H9 (cell line): Measurements from ENCODE around the gene TENM3. TPM values are rescaled to one million over a fixed set of nuclear protein-coding genes. Genes with fewer than 3 reads are reported as not detected.

Experiments
- DNase-seq: peaks from one replicate; pipeline ENCODE4 v3.0.0-alpha.2; 2017
- H2AFZ ChIP-seq: one replicate; pipeline ENCODE4 v1.6.1; 2013; ENCODE audit warnings: mild to moderate bottlenecking, low read length, control low read depth, moderate library complexity
- H2AK5ac ChIP-seq: 2 replicates; pipeline ENCODE4 v1.6.1; 2013; ENCODE audit warnings: low read length, control low read depth, mixed read lengths; ENCODE audit not compliant: insufficient read length
- H2BK120ac ChIP-seq: one replicate; pipeline ENCODE4 v1.6.1; 2013; ENCODE audit warnings: low read depth, mild to moderate bottlenecking, low read length, control low read depth, inconsistent platforms; ENCODE audit not compliant: poor library complexity, severe bottlenecking
- H2BK12ac ChIP-seq: 2 replicates; pipeline ENCODE4 v1.6.1; 2013; ENCODE audit warnings: low read length, control low read depth, mixed read lengths, low read depth; ENCODE audit not compliant: insufficient read length
- H2BK15ac ChIP-seq: 2 replicates; pipeline ENCODE4 v1.6.1; 2013; ENCODE audit warnings: low read depth, low read length, control low read depth
- H2BK20ac ChIP-seq: one replicate; pipeline ENCODE4 v1.6.1; 2013; ENCODE audit warnings: low read depth, mild to moderate bottlenecking, low read length, control low read depth, inconsistent platforms; ENCODE audit not compliant: poor library complexity, severe bottlenecking
- H2BK5ac ChIP-seq: 2 replicates; pipeline ENCODE4 v1.6.1; 2013; ENCODE audit warnings: low read length, control low read depth, mixed read lengths; ENCODE audit not compliant: insufficient read length
- H3K14ac ChIP-seq: 2 replicates; pipeline ENCODE4 v1.6.1; 2013; ENCODE audit warnings: low read length, control low read depth; ENCODE audit not compliant: insufficient read depth
- H3K18ac ChIP-seq: 2 replicates; pipeline ENCODE4 v1.6.1; 2013; ENCODE audit warnings: low read depth, mild to moderate bottlenecking, mixed read lengths, low read length, control low read depth; ENCODE audit not compliant: insufficient read length
- H3K23ac ChIP-seq: 2 replicates; pipeline ENCODE4 v1.6.1; 2013; ENCODE audit warnings: low read length, control low read depth, mixed read lengths, low read depth; ENCODE audit not compliant: insufficient read length
- H3K23me2 ChIP-seq: 2 replicates; pipeline ENCODE4 v1.6.1; 2013; ENCODE audit warnings: low read depth, mild to moderate bottlenecking, mixed read lengths, low read length, control low read depth; ENCODE audit not compliant: insufficient read length, poor library complexity, severe bottlenecking
- H3K27ac ChIP-seq: 2 replicates; pipeline ENCODE4 v1.5.1; 2013; ENCODE audit warnings: low read length, control low read depth, mixed read lengths, low read depth; ENCODE audit not compliant: insufficient read length
- H3K27me3 ChIP-seq: 2 replicates; pipeline ENCODE4 v1.6.1; 2013; ENCODE audit warnings: low read length, control low read depth, inconsistent platforms; ENCODE audit not compliant: insufficient read depth
- H3K4ac ChIP-seq: 2 replicates; pipeline ENCODE4 v1.6.1; 2013; ENCODE audit warnings: low read depth, mild to moderate bottlenecking, control low read depth, inconsistent platforms, low read length, moderate library complexity
- H3K4me1 ChIP-seq: 2 replicates; pipeline ENCODE4 v1.6.1; 2013; ENCODE audit warnings: low read length, control low read depth, inconsistent platforms; ENCODE audit not compliant: insufficient read depth
- H3K4me2 ChIP-seq: 2 replicates; pipeline ENCODE4 v1.6.1; 2013; ENCODE audit warnings: low read length, control low read depth, mixed read lengths; ENCODE audit not compliant: insufficient read length, insufficient read depth
- H3K56ac ChIP-seq: 2 replicates; pipeline ENCODE4 v1.6.1; 2013; ENCODE audit warnings: low read depth, mild to moderate bottlenecking, mixed read lengths, low read length, control low read depth; ENCODE audit not compliant: insufficient read length
- H3K79me1 ChIP-seq: 2 replicates; pipeline ENCODE4 v1.6.1; 2013; ENCODE audit warnings: low read depth, mild to moderate bottlenecking, moderate library complexity, low read length, control low read depth, inconsistent platforms; ENCODE audit not compliant: insufficient read depth, poor library complexity, severe bottlenecking
- H3K79me2 ChIP-seq: 2 replicates; pipeline ENCODE4 v1.6.1; 2013; ENCODE audit warnings: low read length, control low read depth, inconsistent platforms; ENCODE audit not compliant: insufficient read depth
- H3K9ac ChIP-seq: 2 replicates; pipeline ENCODE4 v1.6.1; 2013; ENCODE audit warnings: low read length, control low read depth, mixed read lengths; ENCODE audit not compliant: insufficient read length; ENCODE audit errors: extremely low read depth
- H3K9me3 ChIP-seq: one replicate; pipeline ENCODE4 v1.6.1; 2013; ENCODE audit warnings: low read depth, low read length, inconsistent platforms; ENCODE audit not compliant: control insufficient read depth
- H3T11ph ChIP-seq: one replicate; pipeline ENCODE4 v1.6.1; 2013; ENCODE audit warnings: mild to moderate bottlenecking, low read length, control low read depth, inconsistent platforms
- H4K20me1 ChIP-seq: one replicate; pipeline ENCODE4 v1.6.1; 2013; ENCODE audit not compliant: control insufficient read depth, insufficient read length, insufficient read depth
- H4K5ac ChIP-seq: 2 replicates; pipeline ENCODE4 v1.6.1; 2013; ENCODE audit warnings: low read depth, mild to moderate bottlenecking, mixed read lengths, low read length, control low read depth; ENCODE audit not compliant: insufficient read length
- H4K8ac ChIP-seq: replicated peaks from 2 replicates; pipeline ENCODE4 v1.6.1; 2013; ENCODE audit warnings: low read length, control low read depth, mixed read lengths, low read depth; ENCODE audit not compliant: insufficient read length
- H4K91ac ChIP-seq: 2 replicates; pipeline ENCODE4 v1.6.1; 2013; ENCODE audit warnings: low read depth, mild to moderate bottlenecking, moderate library complexity, mixed read lengths, low read length, control low read depth; ENCODE audit not compliant: insufficient read length
- H3K27ac Mint-ChIP-seq, 3 experiments: 2 replicates in 2 of 3; 3 replicates in 1 of 3; pipeline ENCODE4 v1.8.0; 2020 to 2021; ENCODE audit warnings: mixed read lengths in 3 of 3, mild to moderate bottlenecking in 1 of 3, moderate library complexity in 1 of 3
- H3K27me3 Mint-ChIP-seq: 2 replicates; pipeline ENCODE4 v1.8.0; 2021; ENCODE audit warnings: low read depth, mild to moderate bottlenecking, moderate library complexity, mixed read lengths
- H3K36me3 Mint-ChIP-seq, 3 experiments: 2 replicates in 2 of 3; 3 replicates in 1 of 3; pipeline ENCODE4 v1.8.0; 2020 to 2021; ENCODE audit warnings: low read depth in 3 of 3, mixed read lengths in 3 of 3; ENCODE audit not compliant: insufficient read depth in 1 of 3
- H3K4me1 Mint-ChIP-seq, 2 experiments: 2 replicates each; pipeline ENCODE4 v1.8.0; 2020; ENCODE audit warnings: mixed read lengths in 2 of 2
- H3K4me3 Mint-ChIP-seq, 2 experiments: 2 replicates in 1 of 2; 3 replicates in 1 of 2; pipeline ENCODE4 v1.8.0; 2020 to 2021; ENCODE audit warnings: mild to moderate bottlenecking in 2 of 2, mixed read lengths in 2 of 2, moderate library complexity in 1 of 2
- H3K9me3 Mint-ChIP-seq, 2 experiments: 2 replicates in 1 of 2; 3 replicates in 1 of 2; pipeline ENCODE4 v1.8.0; 2020; ENCODE audit warnings: mild to moderate bottlenecking in 2 of 2, mixed read lengths in 2 of 2, moderate library complexity in 1 of 2
- WGBS: extraction: QIAGEN DNeasy Blood & Tissue Kit; methylation state at CpG from one replicate; pipeline ENCODE4 v1.1.7; 2013; ENCODE audit warnings: missing lambda C conversion rate, low lambda C conversion rate, mixed read lengths; ENCODE audit not compliant: insufficient read length; ENCODE audit errors: extremely low coverage; 5-methylcytosine and 5-hydroxymethylcytosine counted together
- total RNA-seq: library from RNA; stranded (reverse); gene quantifications from 2 replicates; pipeline ENCODE4 v1.2.1, GENCODE V29; 2021
- TF ChIP-seq, protein P1 (sequence below): fragments of 200-600 bp; sonication (generic); conservative IDR thresholded peaks from 3 replicates; pipeline ENCODE4 v1.8.0; 2021; ENCODE audit warnings: antibody characterized with exemption, mild to moderate bottlenecking

TENM3 gene
- total RNA-seq, 1 experiment from 2014 or later, result 49.6 TPM

DNA sequence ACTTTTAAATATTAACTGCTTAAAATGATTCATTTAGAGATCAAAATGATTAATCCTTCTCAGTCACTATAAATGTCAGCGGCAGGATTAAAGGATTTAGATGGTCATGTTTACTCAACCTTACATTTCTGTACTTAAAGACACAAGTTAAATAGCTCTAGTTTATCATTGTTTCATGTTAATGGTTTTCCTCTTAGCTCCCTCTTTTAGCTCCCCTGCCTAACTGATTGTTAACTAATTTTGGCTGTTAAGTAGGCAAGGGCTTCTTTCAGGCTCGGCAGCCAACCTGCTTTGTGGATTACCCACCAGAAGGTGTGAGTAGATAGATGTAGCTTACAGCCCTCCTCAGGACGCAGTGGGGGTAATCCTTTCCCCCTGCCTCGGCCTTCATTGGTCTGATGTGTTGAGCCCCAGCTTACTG, 96.0 kb downstream of the TENM3 start:
- H2BK120ac ChIP-seq, result no peak overlapping the region
- DNase-seq, result peak; percentile 48
- H2BK15ac ChIP-seq, result no peak overlapping the region
- no peak overlapping the region for H3K9ac ChIP-seq
- H2AFZ ChIP-seq, result no peak overlapping the region
- H3K27me3 ChIP-seq, result no peaks in the 10 kb centered on the region
- 0 out of 2 replicates have a peak, but pooled peaks cover 2% of the 10 kb centered on the region for H3K4me1 ChIP-seq
- H2BK12ac ChIP-seq, result no peak overlapping the region
- H3K9me3 ChIP-seq, result no peaks in the 10 kb centered on the region
- H3K56ac ChIP-seq, result no peak overlapping the region
- H3K79me2 ChIP-seq, result no peaks in the 10 kb centered on the region
- H3K23ac ChIP-seq, result no peak overlapping the region
- H3K18ac ChIP-seq, result no peak overlapping the region
- no peak overlapping the region for H4K91ac ChIP-seq
- TF ChIP-seq, protein P1, sequence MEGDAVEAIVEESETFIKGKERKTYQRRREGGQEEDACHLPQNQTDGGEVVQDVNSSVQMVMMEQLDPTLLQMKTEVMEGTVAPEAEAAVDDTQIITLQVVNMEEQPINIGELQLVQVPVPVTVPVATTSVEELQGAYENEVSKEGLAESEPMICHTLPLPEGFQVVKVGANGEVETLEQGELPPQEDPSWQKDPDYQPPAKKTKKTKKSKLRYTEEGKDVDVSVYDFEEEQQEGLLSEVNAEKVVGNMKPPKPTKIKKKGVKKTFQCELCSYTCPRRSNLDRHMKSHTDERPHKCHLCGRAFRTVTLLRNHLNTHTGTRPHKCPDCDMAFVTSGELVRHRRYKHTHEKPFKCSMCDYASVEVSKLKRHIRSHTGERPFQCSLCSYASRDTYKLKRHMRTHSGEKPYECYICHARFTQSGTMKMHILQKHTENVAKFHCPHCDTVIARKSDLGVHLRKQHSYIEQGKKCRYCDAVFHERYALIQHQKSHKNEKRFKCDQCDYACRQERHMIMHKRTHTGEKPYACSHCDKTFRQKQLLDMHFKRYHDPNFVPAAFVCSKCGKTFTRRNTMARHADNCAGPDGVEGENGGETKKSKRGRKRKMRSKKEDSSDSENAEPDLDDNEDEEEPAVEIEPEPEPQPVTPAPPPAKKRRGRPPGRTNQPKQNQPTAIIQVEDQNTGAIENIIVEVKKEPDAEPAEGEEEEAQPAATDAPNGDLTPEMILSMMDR, result peak; percentile 20; the same call in 2 of the 3 replicates
- WGBS, result no CpG with 5 or more reads among the region's 4 CpGs
- no peak overlapping the region for H4K5ac ChIP-seq
- H3K36me3 Mint-ChIP-seq, result peaks cover 4 to 12% (median 4%) of the 10 kb centered on the region in 3 experiments; a peak in 6 of 7 replicates
- H3K14ac ChIP-seq, result no peak overlapping the region
- no peak overlapping the region for H2BK5ac ChIP-seq
- H4K8ac ChIP-seq, result no peak overlapping the region
- H3K27ac ChIP-seq, result no peak overlapping the region
- H3K79me1 ChIP-seq, result no peaks in the 10 kb centered on the region
- H3T11ph ChIP-seq, result no peak overlapping the region
- peaks cover 0 to 6% of the 10 kb centered on the region in 2 experiments; a peak in 1 of 5 replicates for H3K9me3 Mint-ChIP-seq
- H2AK5ac ChIP-seq, result no peak overlapping the region
- no peak overlapping the region for H2BK20ac ChIP-seq
- H3K4me3 Mint-ChIP-seq, result no peak overlapping the region
- H3K4me2 ChIP-seq, result no peak overlapping the region
- H3K27me3 Mint-ChIP-seq, result peaks cover 5% of the 10 kb centered on the region
- H3K4ac ChIP-seq, result no peak overlapping the region
- peak overlapping the region in 1 of 3 experiments; percentile 89; a peak in 1 of 7 replicates for H3K27ac Mint-ChIP-seq
- H4K20me1 ChIP-seq, result no peaks in the 10 kb centered on the region
- no peaks in the 10 kb centered on the region for H3K23me2 ChIP-seq
- H3K4me1 Mint-ChIP-seq, result peaks cover 30 to 41% of the 10 kb centered on the region in 2 experiments
